ENCODE results near the gene RPRD2.

The RPRD2 gene

DNA sequence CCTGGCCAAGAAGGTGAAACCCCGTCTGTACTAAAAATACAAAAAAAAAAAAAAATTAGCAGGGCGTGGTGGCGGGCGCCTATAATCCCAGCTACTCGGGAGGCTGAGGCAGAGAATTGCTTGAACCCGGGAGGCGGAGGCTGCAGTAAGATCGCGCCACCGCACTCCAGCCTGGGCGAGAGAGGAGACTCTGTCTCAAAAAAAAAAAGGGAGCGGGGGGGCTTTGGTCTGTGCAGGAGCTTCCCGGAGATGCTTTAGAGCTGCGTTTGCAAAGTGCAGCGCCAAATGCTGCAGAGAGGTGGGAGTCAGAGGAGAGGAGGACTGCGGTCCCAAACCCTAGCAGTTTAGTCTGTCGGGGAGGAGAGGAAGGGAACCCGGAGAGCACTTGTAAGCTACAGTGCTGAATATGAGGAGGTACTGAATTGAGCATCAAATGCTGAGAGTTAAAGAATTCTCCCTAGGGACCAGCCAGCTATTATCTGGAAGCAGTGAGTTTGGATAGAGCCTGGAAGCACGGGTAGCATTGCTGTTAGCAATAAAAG, 152.2 kb downstream of the RPRD2 start:
- no peak for DNase-seq

- DNase-seq = no peak
These were observed 152.7 kb downstream of the RPRD2 start for GRCh38 chr1:150516616-150517015.

GRCh38 chr1:150521196-150521968, 157.4 kb downstream of the RPRD2 start:
- DNase-seq = no peak

- DNase-seq = no peak
These were observed 161.4 kb downstream of the RPRD2 start for GRCh38 chr1:150525348-150525747.
